ENCODE data around the gene HDAC9. TPM values are rescaled to one million over a fixed set of nuclear protein-coding genes. Genes with fewer than 3 reads are reported as not detected.

The HDAC9 gene
- total RNA-seq, 1 experiment from 2014 or later: 4.3 TPM

DNA sequence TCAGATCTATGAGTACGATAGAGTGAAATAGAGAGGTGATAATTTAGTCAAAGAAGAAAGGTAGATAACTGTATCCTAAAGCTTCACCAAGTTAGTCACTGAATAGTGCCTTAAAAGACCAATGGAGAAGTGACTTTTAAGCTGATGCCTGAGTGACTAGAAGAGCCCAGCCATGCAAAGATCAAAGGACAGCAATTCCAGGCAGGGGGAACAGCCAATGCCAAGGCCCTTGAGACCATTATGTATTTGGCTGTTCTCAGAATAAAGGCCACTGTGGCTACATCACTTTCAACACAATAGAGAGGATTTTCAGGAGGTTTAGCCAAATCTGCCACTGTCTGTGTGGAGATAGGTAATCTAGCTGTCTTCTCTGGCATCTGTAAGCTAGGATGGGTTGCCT is 17.8 kb downstream of the HDAC9 start:
- Histone ChIP-seq H3K4me2 (ENCODE audit: low read length) (no peak overlapping the region), H4K20me1 (ENCODE audit: insufficient read depth) (no peaks in the 10 kb centered on the region), H3K79me2 (ENCODE audit: insufficient read depth, low read length) (no peaks in the 10 kb centered on the region), H3K9me3 (ENCODE audit: control insufficient read depth in 1 of 2, insufficient read depth in 1 of 2, low read depth in 1 of 2, low read length in 2 of 2) (no peaks in the 10 kb centered on the region), H3K9me2 (ENCODE audit: insufficient read depth) (no peaks in the 10 kb centered on the region), H3K4me1 (ENCODE audit: control insufficient read depth in 1 of 2, insufficient read depth in 2 of 2, low read length in 2 of 2) (peaks cover 12 to 15% of the 10 kb centered on the region in 2 experiments), H3K27ac (ENCODE audit: low read depth, low read length) (no peak overlapping the region), H3K9ac (ENCODE audit: low read length) (no peak overlapping the region), H3K36me3 (ENCODE audit: control insufficient read depth in 1 of 2, insufficient read depth in 2 of 2, low read length in 2 of 2) (no peaks in the 10 kb centered on the region), H3K27me3 (ENCODE audit: insufficient read depth, low read length) (no peaks in the 10 kb centered on the region), H2AFZ (ENCODE audit: low read depth, low read length, poor library complexity, severe bottlenecking) (no peak overlapping the region), H3K4me3 (replicated peaks in 1 of 2; ENCODE audit: low read depth in 1 of 2, low read length in 2 of 2) (no peak overlapping the region)
- intact Hi-C loops (cut with micrococcal nuclease): no loop called here
- CTCF ChIA-PET: no interaction called here
- no peak for ATAC-seq
- POLR2A ChIA-PET: no interaction called here
- no TSS peak for BruUV-seq (replicated peaks)
- RAD21 ChIA-PET (ENCODE audit: low non-redundant PET in 1 of 2, low total read pairs in 2 of 2, uncharacterized antibody in 2 of 2, unreplicated experiment in 2 of 2): no interaction called here
- TF ChIP-seq CEBPB (IDR thresholded peaks at IDR 0.05; ENCODE audit: low read depth) (no peak), JUND (IDR thresholded peaks at IDR 0.05) (no peak), POLR2A (IDR thresholded peaks at IDR 0.05; ENCODE audit: borderline replicate concordance, extremely low read depth, insufficient read depth, insufficient read length) (no peak), ZFX (IDR thresholded peaks at IDR 0.05) (no peak), ELF1 (IDR thresholded peaks at IDR 0.05; ENCODE audit: borderline replicate concordance, low read depth) (no peak), CBX3 (IDR thresholded peaks at IDR 0.05; ENCODE audit: low read depth) (no peak), SRF (IDR thresholded peaks at IDR 0.05; ENCODE audit: low read depth) (no peak), SP1 (IDR thresholded peaks at IDR 0.05; ENCODE audit: low read depth) (no peak), POLR2AphosphoS5 (IDR thresholded peaks at IDR 0.05; ENCODE audit: low read depth, low read length) (no peak), EZH2 (IDR thresholded peaks at IDR 0.05) (no peak), EGR1 (IDR thresholded peaks at IDR 0.05; ENCODE audit: low read depth) (no peak)
- TF ChIP-seq, protein P1, sequence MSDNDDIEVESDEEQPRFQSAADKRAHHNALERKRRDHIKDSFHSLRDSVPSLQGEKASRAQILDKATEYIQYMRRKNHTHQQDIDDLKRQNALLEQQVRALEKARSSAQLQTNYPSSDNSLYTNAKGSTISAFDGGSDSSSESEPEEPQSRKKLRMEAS (IDR thresholded peaks at IDR 0.05): no peak
- TF ChIP-seq, protein P2, sequence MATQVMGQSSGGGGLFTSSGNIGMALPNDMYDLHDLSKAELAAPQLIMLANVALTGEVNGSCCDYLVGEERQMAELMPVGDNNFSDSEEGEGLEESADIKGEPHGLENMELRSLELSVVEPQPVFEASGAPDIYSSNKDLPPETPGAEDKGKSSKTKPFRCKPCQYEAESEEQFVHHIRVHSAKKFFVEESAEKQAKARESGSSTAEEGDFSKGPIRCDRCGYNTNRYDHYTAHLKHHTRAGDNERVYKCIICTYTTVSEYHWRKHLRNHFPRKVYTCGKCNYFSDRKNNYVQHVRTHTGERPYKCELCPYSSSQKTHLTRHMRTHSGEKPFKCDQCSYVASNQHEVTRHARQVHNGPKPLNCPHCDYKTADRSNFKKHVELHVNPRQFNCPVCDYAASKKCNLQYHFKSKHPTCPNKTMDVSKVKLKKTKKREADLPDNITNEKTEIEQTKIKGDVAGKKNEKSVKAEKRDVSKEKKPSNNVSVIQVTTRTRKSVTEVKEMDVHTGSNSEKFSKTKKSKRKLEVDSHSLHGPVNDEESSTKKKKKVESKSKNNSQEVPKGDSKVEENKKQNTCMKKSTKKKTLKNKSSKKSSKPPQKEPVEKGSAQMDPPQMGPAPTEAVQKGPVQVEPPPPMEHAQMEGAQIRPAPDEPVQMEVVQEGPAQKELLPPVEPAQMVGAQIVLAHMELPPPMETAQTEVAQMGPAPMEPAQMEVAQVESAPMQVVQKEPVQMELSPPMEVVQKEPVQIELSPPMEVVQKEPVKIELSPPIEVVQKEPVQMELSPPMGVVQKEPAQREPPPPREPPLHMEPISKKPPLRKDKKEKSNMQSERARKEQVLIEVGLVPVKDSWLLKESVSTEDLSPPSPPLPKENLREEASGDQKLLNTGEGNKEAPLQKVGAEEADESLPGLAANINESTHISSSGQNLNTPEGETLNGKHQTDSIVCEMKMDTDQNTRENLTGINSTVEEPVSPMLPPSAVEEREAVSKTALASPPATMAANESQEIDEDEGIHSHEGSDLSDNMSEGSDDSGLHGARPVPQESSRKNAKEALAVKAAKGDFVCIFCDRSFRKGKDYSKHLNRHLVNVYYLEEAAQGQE (IDR thresholded peaks at IDR 0.05; ENCODE audit: low read depth): no peak
- TF ChIP-seq, protein P3, sequence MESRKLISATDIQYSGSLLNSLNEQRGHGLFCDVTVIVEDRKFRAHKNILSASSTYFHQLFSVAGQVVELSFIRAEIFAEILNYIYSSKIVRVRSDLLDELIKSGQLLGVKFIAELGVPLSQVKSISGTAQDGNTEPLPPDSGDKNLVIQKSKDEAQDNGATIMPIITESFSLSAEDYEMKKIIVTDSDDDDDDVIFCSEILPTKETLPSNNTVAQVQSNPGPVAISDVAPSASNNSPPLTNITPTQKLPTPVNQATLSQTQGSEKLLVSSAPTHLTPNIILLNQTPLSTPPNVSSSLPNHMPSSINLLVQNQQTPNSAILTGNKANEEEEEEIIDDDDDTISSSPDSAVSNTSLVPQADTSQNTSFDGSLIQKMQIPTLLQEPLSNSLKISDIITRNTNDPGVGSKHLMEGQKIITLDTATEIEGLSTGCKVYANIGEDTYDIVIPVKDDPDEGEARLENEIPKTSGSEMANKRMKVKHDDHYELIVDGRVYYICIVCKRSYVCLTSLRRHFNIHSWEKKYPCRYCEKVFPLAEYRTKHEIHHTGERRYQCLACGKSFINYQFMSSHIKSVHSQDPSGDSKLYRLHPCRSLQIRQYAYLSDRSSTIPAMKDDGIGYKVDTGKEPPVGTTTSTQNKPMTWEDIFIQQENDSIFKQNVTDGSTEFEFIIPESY (IDR thresholded peaks at IDR 0.05; ENCODE audit: extremely low read depth, insufficient replicate concordance, low read length): no peak
- no peak for DNase-seq (ENCODE audit: low read depth, low spot score)
